ENCODE data around the gene SMOC1. TPM values are rescaled to one million over a fixed set of nuclear protein-coding genes. Genes with fewer than 3 reads are reported as not detected.

SMOC1 gene
- total and polyA plus RNA-seq, 2 donors (not counting 1 experiment from before 2014, with no cell fraction given): 0.06 TPM; not detected in 1

GRCh38 chr14:69845050-69845581 is 34.1 kb upstream of the SMOC1 start:
- Histone ChIP-seq H3K27me3 (ENCODE audit: control insufficient read depth, insufficient read depth, low read length) (peaks cover 3% of the 10 kb centered on the region), H3K4me1 (ENCODE audit: control insufficient read depth, extremely low read depth, insufficient read depth, low read length) (no peaks in the 10 kb centered on the region), H3K36me3 (ENCODE audit: control insufficient read depth, insufficient read depth, low read length) (no peaks in the 10 kb centered on the region), H3K4me3 (replicated peaks in 1 of 4; ENCODE audit: control extremely low read depth in 1 of 4, insufficient read depth in 1 of 4, low read depth in 3 of 4, low read length in 4 of 4) (no peak overlapping the region), H3K79me2 (ENCODE audit: control insufficient read depth, insufficient read depth, low read length) (no peaks in the 10 kb centered on the region), H4K20me1 (ENCODE audit: control insufficient read depth, extremely low read depth, insufficient read depth, low read length) (no peaks in the 10 kb centered on the region), H3K9me3 (ENCODE audit: control insufficient read depth, insufficient read depth, low read depth, low read length) (no peaks in the 10 kb centered on the region), H3K9ac (ENCODE audit: insufficient read depth, low read length) (no peak overlapping the region), H3K27ac (ENCODE audit: insufficient read depth, low read length) (no peak overlapping the region), H2AFZ (ENCODE audit: low read length) (no peak overlapping the region), H3K4me2 (ENCODE audit: extremely low read depth, insufficient read depth, low read length) (no peak overlapping the region)
- DNase-seq (ENCODE audit: low read depth in 2 of 2): no peak
- TF ChIP-seq EZH2 (IDR thresholded peaks at IDR 0.05; ENCODE audit: low read length, missing control alignments): no peak
- no peak for TF ChIP-seq CTCF (conservative IDR thresholded peaks at IDR 0.05 in 1 of 2, IDR thresholded peaks at IDR 0.05 in 1 of 2; ENCODE audit: low read depth in 1 of 2, low read length in 2 of 2)

- DNase-seq (ENCODE audit: low read depth in 2 of 2): no peak
- H3K36me3 ChIP-seq (ENCODE audit: control insufficient read depth, insufficient read depth, low read length): no peaks in the 10 kb centered on the region
- no peaks in the 10 kb centered on the region for H3K9me3 ChIP-seq (ENCODE audit: control insufficient read depth, insufficient read depth, low read depth, low read length)
- no peak overlapping the region for H2AFZ ChIP-seq (ENCODE audit: low read length)
- H3K4me2 ChIP-seq (ENCODE audit: extremely low read depth, insufficient read depth, low read length): no peak overlapping the region
- no peaks in the 10 kb centered on the region for H4K20me1 ChIP-seq (ENCODE audit: control insufficient read depth, extremely low read depth, insufficient read depth, low read length)
- TF ChIP-seq EZH2 (IDR thresholded peaks at IDR 0.05; ENCODE audit: low read length, missing control alignments): no peak
- no peak for TF ChIP-seq CTCF (conservative IDR thresholded peaks at IDR 0.05 in 1 of 2, IDR thresholded peaks at IDR 0.05 in 1 of 2; ENCODE audit: low read depth in 1 of 2, low read length in 2 of 2)
- no peak overlapping the region for H3K9ac ChIP-seq (ENCODE audit: insufficient read depth, low read length)
- H3K4me3 ChIP-seq (replicated peaks in 1 of 4; ENCODE audit: control extremely low read depth in 1 of 4, insufficient read depth in 1 of 4, low read depth in 3 of 4, low read length in 4 of 4): no peak overlapping the region
- no peaks in the 10 kb centered on the region for H3K79me2 ChIP-seq (ENCODE audit: control insufficient read depth, insufficient read depth, low read length)
- no peak overlapping the region for H3K27ac ChIP-seq (ENCODE audit: insufficient read depth, low read length)
- no peaks in the 10 kb centered on the region for H3K4me1 ChIP-seq (ENCODE audit: control insufficient read depth, extremely low read depth, insufficient read depth, low read length)
- H3K27me3 ChIP-seq (ENCODE audit: control insufficient read depth, insufficient read depth, low read length): peaks cover 2% of the 10 kb centered on the region
Measured at GRCh38 chr14:69845787-69846186, 33.4 kb upstream of the SMOC1 start.

GRCh38 chr14:69848156-69848555 is 31.1 kb upstream of the SMOC1 start:
- Histone ChIP-seq H3K4me3 (replicated peaks in 1 of 4; ENCODE audit: control extremely low read depth in 1 of 4, insufficient read depth in 1 of 4, low read depth in 3 of 4, low read length in 4 of 4) (no peak overlapping the region), H3K27me3 (ENCODE audit: control insufficient read depth, insufficient read depth, low read length) (no peaks in the 10 kb centered on the region), H4K20me1 (ENCODE audit: control insufficient read depth, extremely low read depth, insufficient read depth, low read length) (no peaks in the 10 kb centered on the region), H3K9me3 (ENCODE audit: control insufficient read depth, insufficient read depth, low read depth, low read length) (no peaks in the 10 kb centered on the region), H3K9ac (ENCODE audit: insufficient read depth, low read length) (no peak overlapping the region), H3K4me2 (ENCODE audit: extremely low read depth, insufficient read depth, low read length) (no peak overlapping the region), H3K27ac (ENCODE audit: insufficient read depth, low read length) (no peak overlapping the region), H2AFZ (ENCODE audit: low read length) (no peak overlapping the region), H3K36me3 (ENCODE audit: control insufficient read depth, insufficient read depth, low read length) (no peaks in the 10 kb centered on the region), H3K4me1 (ENCODE audit: control insufficient read depth, extremely low read depth, insufficient read depth, low read length) (no peaks in the 10 kb centered on the region), H3K79me2 (ENCODE audit: control insufficient read depth, insufficient read depth, low read length) (no peaks in the 10 kb centered on the region)
- TF ChIP-seq EZH2 (IDR thresholded peaks at IDR 0.05; ENCODE audit: low read length, missing control alignments): no peak
- no peak for TF ChIP-seq CTCF (conservative IDR thresholded peaks at IDR 0.05 in 1 of 2, IDR thresholded peaks at IDR 0.05 in 1 of 2; ENCODE audit: low read depth in 1 of 2, low read length in 2 of 2)
- DNase-seq (ENCODE audit: low read depth in 2 of 2): no peak

Data from fibroblast of lung (primary cell).